ENCODE results near the gene ARHGEF3.

GRCh38 chr3:56711344-56711743 lies 90.4 kb downstream of the ARHGEF3 start:
- TF ChIP-seq CTCF (IDR thresholded peaks at IDR 0.05) (no peak), POLR2A (IDR thresholded peaks at IDR 0.05) (no peak)
